Tibial nerve (tissue), 4 donors: ENCODE data around the gene ANKRD23. TPM values are rescaled to one million over a fixed set of nuclear protein-coding genes. Genes with fewer than 3 reads are reported as not detected.
A peak's percentile ranks its signal among the peaks of the same experiment; 100 is the strongest.

Experiments
- DNase-seq, 2 donors: peaks; one replicate each; pipeline ENCODE4 v3.0.0-alpha.2; 2019; ENCODE audit warnings: low spot score in 2 of 2
- H3K27ac ChIP-seq, 4 donors: fragments of 200-600 bp; sonication (generic) in 3 of 4; one replicate each; pipeline ENCODE4 v1.5.1; 2017 to 2019; ENCODE audit warnings: mild to moderate bottlenecking in 1 of 4
- H3K27me3 ChIP-seq, 2 donors: fragments of 200-600 bp; sonication (generic) in 1 of 2; one replicate each; pipeline versions ENCODE4 v1.5.1 to v1.6.0; 2017 to 2019
- H3K36me3 ChIP-seq, 3 donors: fragments of 200-600 bp; sonication (generic); one replicate each; pipeline ENCODE4 v1.5.1; 2018 to 2019
- H3K4me1 ChIP-seq, 4 donors: fragments of 200-600 bp; sonication (generic) in 3 of 4; one replicate each; pipeline ENCODE4 v1.5.1; 2017 to 2019
- H3K4me3 ChIP-seq, 4 donors: fragments of 200-600 bp; sonication (generic) in 3 of 4; one replicate each; pipeline ENCODE4 v1.5.1; 2017 to 2019; ENCODE audit warnings: mild to moderate bottlenecking in 1 of 4, moderate library complexity in 1 of 4
- H3K9me3 ChIP-seq, 4 donors: fragments of 200-600 bp; sonication (generic) in 3 of 4; one replicate each; pipeline ENCODE4 v1.5.1; 2017 to 2019
- EP300 ChIP-seq, 2 donors: sonication (generic); formaldehyde crosslinking; IDR thresholded peaks; one replicate each; pipeline ENCODE4 v1.6.1; 2017; ENCODE audit warnings: antibody characterized with exemption in 2 of 2, mild to moderate bottlenecking in 1 of 2
- POLR2A ChIP-seq, 2 donors: fragments of 450-650 bp; IDR thresholded peaks; one replicate each; pipeline ENCODE4 v1.6.1; 2017; ENCODE audit warnings: antibody characterized with exemption in 2 of 2, mild to moderate bottlenecking in 2 of 2, moderate library complexity in 2 of 2
- WGBS, 2 donors: methylation state at CpG; one replicate each; pipeline ENCODE4 v1.1.5; 2018; 5-methylcytosine and 5-hydroxymethylcytosine counted together
- total RNA-seq, 4 donors: library from RNA; depleted of rRNA; stranded (reverse); fragments of >200 nt; gene quantifications; one replicate each; pipeline ENCODE4 v1.1.0, GENCODE V29; 2016
- TF ChIP-seq, protein P1 (sequence below), 5 experiments: fragments of 200-600 bp in 3 of 5; fragments of 450-650 bp in 2 of 5; sonication (generic) in 3 of 5; IDR thresholded peaks; one replicate each; pipeline ENCODE4 v1.5.1; 2016 to 2019; ENCODE audit warnings: antibody characterized with exemption in 5 of 5, mild to moderate bottlenecking in 3 of 5, moderate library complexity in 2 of 5

ANKRD23 gene
- total RNA-seq, 4 donors from 2014 or later, result 6.1 to 23.1 (median 11.2) TPM

DNA sequence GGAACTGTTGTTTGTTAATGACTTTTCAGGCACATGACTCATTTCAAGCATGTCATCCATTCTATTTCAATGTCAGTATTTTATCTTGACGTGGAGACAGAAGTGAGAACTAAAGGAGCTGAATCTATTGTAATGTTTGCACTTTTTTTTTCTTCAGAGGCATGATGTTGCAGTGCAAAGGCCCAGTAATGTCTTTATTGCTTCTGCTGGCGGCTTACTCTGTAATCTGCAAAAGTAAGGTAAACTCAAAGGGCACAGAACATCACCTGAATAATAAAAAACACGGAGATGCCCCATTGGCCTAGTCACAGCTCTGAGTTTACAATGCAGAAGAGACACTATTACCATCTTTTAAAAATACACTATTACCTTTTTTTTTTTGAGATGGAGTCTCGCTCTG is 30.2 kb downstream of the ANKRD23 start:
- H3K4me1 ChIP-seq, result peaks cover 0 to 36% (median 22%) of the 10 kb centered on the region in 4 donors
- peaks cover 0 to 23% (median 0%) of the 10 kb centered on the region in 3 donors for H3K36me3 ChIP-seq
- no peak for DNase-seq
- no peak overlapping the region for H3K27ac ChIP-seq
- TF ChIP-seq POLR2A (IDR thresholded peaks at IDR 0.05) (no peak), EP300 (IDR thresholded peaks at IDR 0.05) (no peak)
- TF ChIP-seq, protein P1, sequence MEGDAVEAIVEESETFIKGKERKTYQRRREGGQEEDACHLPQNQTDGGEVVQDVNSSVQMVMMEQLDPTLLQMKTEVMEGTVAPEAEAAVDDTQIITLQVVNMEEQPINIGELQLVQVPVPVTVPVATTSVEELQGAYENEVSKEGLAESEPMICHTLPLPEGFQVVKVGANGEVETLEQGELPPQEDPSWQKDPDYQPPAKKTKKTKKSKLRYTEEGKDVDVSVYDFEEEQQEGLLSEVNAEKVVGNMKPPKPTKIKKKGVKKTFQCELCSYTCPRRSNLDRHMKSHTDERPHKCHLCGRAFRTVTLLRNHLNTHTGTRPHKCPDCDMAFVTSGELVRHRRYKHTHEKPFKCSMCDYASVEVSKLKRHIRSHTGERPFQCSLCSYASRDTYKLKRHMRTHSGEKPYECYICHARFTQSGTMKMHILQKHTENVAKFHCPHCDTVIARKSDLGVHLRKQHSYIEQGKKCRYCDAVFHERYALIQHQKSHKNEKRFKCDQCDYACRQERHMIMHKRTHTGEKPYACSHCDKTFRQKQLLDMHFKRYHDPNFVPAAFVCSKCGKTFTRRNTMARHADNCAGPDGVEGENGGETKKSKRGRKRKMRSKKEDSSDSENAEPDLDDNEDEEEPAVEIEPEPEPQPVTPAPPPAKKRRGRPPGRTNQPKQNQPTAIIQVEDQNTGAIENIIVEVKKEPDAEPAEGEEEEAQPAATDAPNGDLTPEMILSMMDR (IDR thresholded peaks at IDR 0.05), result no peak
- no peaks in the 10 kb centered on the region for H3K27me3 ChIP-seq
- H3K4me3 ChIP-seq, result no peak overlapping the region
- WGBS, 2 donors, result 91 to 92% methylated on average over 4 of the region's 4 CpGs
- H3K9me3 ChIP-seq, result no peaks in the 10 kb centered on the region

DNA sequence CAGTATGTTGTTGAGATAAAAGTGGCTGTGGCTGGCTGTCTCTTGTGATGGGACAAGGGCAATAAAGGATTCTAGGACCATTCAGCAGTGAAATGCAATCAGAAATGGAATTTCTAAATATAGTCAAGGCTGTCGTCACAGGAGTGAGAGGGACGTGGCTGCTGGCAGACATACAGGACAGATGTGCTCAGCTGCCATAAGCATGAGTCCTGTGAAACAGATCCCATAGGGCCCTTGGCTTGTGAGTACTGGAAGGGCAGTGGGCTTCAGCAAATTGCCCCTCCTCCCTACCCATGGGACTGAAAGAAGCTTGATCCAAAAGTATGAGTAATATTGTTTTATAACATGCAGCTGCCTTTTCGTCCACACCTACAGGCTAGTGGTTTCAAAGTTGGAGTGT is 31.9 kb downstream of the ANKRD23 start:
- WGBS, 2 donors, result 24 to 32% methylated on average over 3 of the region's 3 CpGs
- peak in 1 of 2 donors; percentile 29 for DNase-seq
- Histone ChIP-seq H3K4me3 (no peak overlapping the region), H3K9me3 (no peaks in the 10 kb centered on the region), H3K27ac (no peak overlapping the region), H3K27me3 (no peaks in the 10 kb centered on the region), H3K4me1 (peaks cover 0 to 19% (median 5%) of the 10 kb centered on the region in 4 donors), H3K36me3 (peaks cover 0 to 27% (median 0%) of the 10 kb centered on the region in 3 donors)
- no peak for TF ChIP-seq POLR2A (IDR thresholded peaks at IDR 0.05)

DNA sequence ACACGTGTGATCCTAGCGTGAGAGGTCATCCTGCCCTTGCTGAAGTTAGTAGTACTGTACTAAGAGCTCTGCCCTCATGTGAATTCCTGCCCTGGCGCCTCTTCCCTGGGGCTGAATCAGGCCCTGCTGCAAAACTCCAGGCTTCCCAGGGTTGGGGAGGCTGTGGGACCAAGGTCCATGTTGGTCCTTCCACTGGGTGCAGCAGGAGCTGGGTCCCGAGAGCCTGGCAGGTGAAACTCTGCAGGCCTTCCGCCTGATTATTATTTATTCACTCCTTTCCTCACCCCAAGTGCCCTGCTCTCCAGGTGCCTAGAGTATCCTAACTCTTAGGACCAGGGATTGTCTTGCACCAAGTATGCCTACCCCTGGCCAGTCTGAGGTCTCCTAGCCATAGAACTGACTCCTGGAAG is 33.0 kb downstream of the ANKRD23 start:
- TF ChIP-seq, protein P1 (IDR thresholded peaks at IDR 0.05), result no peak
- TF ChIP-seq EP300 (IDR thresholded peaks at IDR 0.05) (no peak), POLR2A (IDR thresholded peaks at IDR 0.05) (no peak)
- Histone ChIP-seq H3K4me3 (no peak overlapping the region), H3K27ac (peak overlapping the region in 1 of 4 donors; percentile 4), H3K9me3 (no peaks in the 10 kb centered on the region), H3K27me3 (no peaks in the 10 kb centered on the region), H3K36me3 (peaks cover 0 to 27% (median 0%) of the 10 kb centered on the region in 3 donors), H3K4me1 (peaks cover 0 to 26% (median 8%) of the 10 kb centered on the region in 4 donors)
- 89 to 91% methylated on average over 5 of the region's 5 CpGs for WGBS, 2 donors
- no peak for DNase-seq

DNA sequence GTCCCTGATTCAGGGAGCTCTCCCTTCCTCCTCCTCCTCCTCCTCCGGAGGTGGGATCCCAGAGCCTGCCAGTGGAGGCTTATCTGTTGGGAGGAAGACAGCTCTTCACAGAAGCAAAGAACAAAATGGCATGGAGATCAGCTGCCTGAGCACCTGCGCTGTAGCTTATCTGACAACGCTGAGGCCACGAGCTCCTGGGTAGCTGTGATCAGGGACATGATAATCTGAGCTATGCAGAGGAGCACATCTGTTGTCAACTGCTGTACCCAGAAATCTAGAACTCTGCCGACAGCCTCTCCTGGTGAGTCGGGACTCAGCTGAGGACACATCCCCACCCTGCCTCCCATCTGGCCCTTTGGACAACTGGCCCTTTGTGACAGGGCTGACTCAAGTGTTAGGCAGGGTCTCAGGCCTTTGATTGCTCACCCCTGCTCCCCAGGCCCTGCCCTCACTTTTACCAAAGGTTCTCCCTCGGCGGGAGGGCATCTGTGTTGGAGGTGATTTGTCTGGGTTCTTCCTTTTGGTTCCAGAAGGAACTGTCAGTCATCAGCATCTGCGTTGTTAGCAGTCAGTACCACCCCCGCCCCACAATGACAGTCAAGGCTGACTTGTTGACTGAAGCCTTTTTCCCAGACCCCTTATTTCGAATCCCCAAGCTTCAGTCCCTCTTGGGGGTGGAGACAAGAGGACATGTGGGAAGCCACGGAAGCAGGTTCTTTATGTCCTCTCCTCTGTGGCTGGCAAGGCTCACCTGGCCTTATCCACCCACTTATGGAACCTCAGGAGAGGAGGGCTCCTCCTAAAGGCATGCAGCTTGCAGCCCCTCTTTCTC is 33.7 kb downstream of the ANKRD23 start:
- DNase-seq, result no peak
- WGBS, 2 donors, result 71 to 77% methylated on average over 10 to 12 of the region's 12 CpGs
- Histone ChIP-seq H3K4me1 (peaks cover 0 to 23% (median 6%) of the 10 kb centered on the region in 4 donors), H3K9me3 (no peaks in the 10 kb centered on the region), H3K27me3 (no peaks in the 10 kb centered on the region), H3K27ac (peak overlapping the region in 1 of 4 donors; percentile 14), H3K4me3 (no peak overlapping the region), H3K36me3 (peaks cover 0 to 27% (median 0%) of the 10 kb centered on the region in 3 donors)
- TF ChIP-seq, protein P1 (IDR thresholded peaks at IDR 0.05), result no peak
- TF ChIP-seq POLR2A (IDR thresholded peaks at IDR 0.05) (no peak), EP300 (IDR thresholded peaks at IDR 0.05) (no peak)

DNA sequence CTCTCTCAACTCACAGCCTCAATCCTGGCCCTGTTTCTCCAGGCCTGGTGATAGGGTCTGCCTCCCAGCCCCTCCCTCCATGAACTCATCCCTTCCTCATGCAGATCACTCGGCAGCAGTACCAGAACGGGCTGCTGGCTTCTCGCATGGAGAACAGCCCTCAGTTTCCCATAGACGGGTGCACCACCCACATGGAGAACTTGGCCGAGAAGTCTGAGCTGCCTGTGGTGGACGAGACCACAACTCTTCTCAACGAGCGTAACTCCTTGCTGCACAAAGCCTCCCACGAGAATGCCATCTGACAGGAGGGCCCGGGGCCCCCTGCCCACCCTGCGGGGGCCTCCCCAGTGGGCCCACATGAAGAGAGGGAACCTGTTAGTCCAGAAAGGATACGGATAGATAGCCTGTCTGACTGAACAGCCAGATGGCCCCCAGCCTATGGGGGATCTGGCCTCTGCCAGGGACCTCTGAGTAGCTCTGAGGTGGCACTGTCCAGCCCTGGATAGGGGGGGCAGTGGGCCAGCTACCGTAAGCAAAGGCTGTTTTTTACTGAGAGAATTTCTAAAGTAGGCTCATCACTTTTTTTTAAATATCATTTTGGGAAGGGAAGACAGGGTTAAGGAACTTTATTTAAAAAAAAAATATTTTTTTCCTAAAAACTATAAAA is 34.5 kb downstream of the ANKRD23 start:
- WGBS, 2 donors, result 65 to 68% methylated on average over 12 to 13 of the region's 13 CpGs
- TF ChIP-seq, protein P1 (IDR thresholded peaks at IDR 0.05), result no peak
- TF ChIP-seq POLR2A (IDR thresholded peaks at IDR 0.05), result no peak
- no peak for TF ChIP-seq EP300 (IDR thresholded peaks at IDR 0.05)
- Histone ChIP-seq H3K4me1 (peaks cover 0 to 20% (median 2%) of the 10 kb centered on the region in 4 donors), H3K4me3 (no peak overlapping the region), H3K9me3 (no peaks in the 10 kb centered on the region), H3K36me3 (peaks cover 0 to 31% (median 0%) of the 10 kb centered on the region in 3 donors), H3K27ac (peak overlapping the region in 2 of 4 donors; percentile 13 to 14), H3K27me3 (no peaks in the 10 kb centered on the region)
- DNase-seq, result no peak
